GM18867 (cell line): ENCODE results near the gene PTGDS.

Source experiments
- ATAC-seq: cut with Tn5 transposase; IDR thresholded peaks from one replicate; pipeline ENCODE4 v1.9.1; 2021; ENCODE audit warnings: mild to moderate bottlenecking, moderate library complexity; ENCODE audit not compliant: unreplicated experiment

Gene PTGDS

GRCh38 chr9:137007108-137007815 lies 30.0 kb downstream of the PTGDS start:
- ATAC-seq: no peak

- no peak for ATAC-seq
Measured at GRCh38 chr9:137007816-137008270, 30.5 kb downstream of the PTGDS start.

- no peak for ATAC-seq
Measured at GRCh38 chr9:137008312-137008711, 31.0 kb downstream of the PTGDS start.

GRCh38 chr9:137009217-137009616 lies 31.9 kb downstream of the PTGDS start:
- no peak for ATAC-seq

GRCh38 chr9:137009938-137010732 lies 32.8 kb downstream of the PTGDS start:
- no peak for ATAC-seq

GRCh38 chr9:137011156-137011555 lies 33.9 kb downstream of the PTGDS start:
- no peak for ATAC-seq

- ATAC-seq: no peak
Measured at GRCh38 chr9:137011907-137012675, 34.8 kb downstream of the PTGDS start.

- no peak for ATAC-seq
Measured at GRCh38 chr9:137012694-137013570, 35.6 kb downstream of the PTGDS start.

GRCh38 chr9:137013571-137013940 lies 36.3 kb downstream of the PTGDS start:
- ATAC-seq: no peak

- ATAC-seq: no peak
Measured at GRCh38 chr9:137014166-137014565, 36.9 kb downstream of the PTGDS start.

GRCh38 chr9:137014776-137015539 lies 37.7 kb downstream of the PTGDS start:
- ATAC-seq: no peak

GRCh38 chr9:137015540-137015930 lies 38.2 kb downstream of the PTGDS start:
- no peak for ATAC-seq

GRCh38 chr9:137015976-137016375 lies 38.7 kb downstream of the PTGDS start:
- ATAC-seq: no peak

- ATAC-seq: no peak
Measured at GRCh38 chr9:137016436-137016835, 39.1 kb downstream of the PTGDS start.

- ATAC-seq: no peak
Measured at GRCh38 chr9:137017071-137017470, 39.8 kb downstream of the PTGDS start.

- no peak for ATAC-seq
Measured at GRCh38 chr9:137017791-137018497, 40.6 kb downstream of the PTGDS start.

GRCh38 chr9:137018761-137019559 lies 41.7 kb downstream of the PTGDS start:
- no peak for ATAC-seq

- no peak for ATAC-seq
Measured at GRCh38 chr9:137019891-137020683, 42.8 kb downstream of the PTGDS start.
